GM18858 (cell line): Measurements from ENCODE around the gene PLCB3.

ENCODE experiments used
- ATAC-seq: cut with Tn5 transposase; IDR thresholded peaks from one replicate; pipeline ENCODE4 v1.9.1; 2021; ENCODE audit not compliant: unreplicated experiment

PLCB3 gene

GRCh38 chr11:64251016-64251752, at the start of gene PLCB3:
Gene PLCB3, plus strand, starts transcription at chr11:64251530. Its CDS starts 120 bp downstream, at chr11:64251650.
- no peak for ATAC-seq

GRCh38 chr11:64201543-64201942, 49.8 kb upstream of the PLCB3 start:
- ATAC-seq = no peak

GRCh38 chr11:64202992-64203391, 48.3 kb upstream of the PLCB3 start:
- no peak for ATAC-seq

GRCh38 chr11:64203421-64204079, 47.8 kb upstream of the PLCB3 start:
- no peak for ATAC-seq

- ATAC-seq = no peak
Measured at GRCh38 chr11:64204080-64204440, 47.3 kb upstream of the PLCB3 start.

- no peak for ATAC-seq
Measured at GRCh38 chr11:64204464-64204989, 46.8 kb upstream of the PLCB3 start.

GRCh38 chr11:64206457-64207255, 44.7 kb upstream of the PLCB3 start, which contains the start of gene FERMT3:
Gene FERMT3, plus strand, starts transcription at chr11:64206721. Its CDS starts 644 bp downstream, at chr11:64207365.
- no peak for ATAC-seq

- peak; percentile 38 for ATAC-seq
Measured at GRCh38 chr11:64207256-64208085, 43.9 kb upstream of the PLCB3 start.

- ATAC-seq = no peak
Measured at GRCh38 chr11:64208086-64208795, 43.1 kb upstream of the PLCB3 start.

GRCh38 chr11:64208796-64209562, 42.4 kb upstream of the PLCB3 start:
- no peak for ATAC-seq

GRCh38 chr11:64209563-64209843, 41.8 kb upstream of the PLCB3 start:
- no peak for ATAC-seq

GRCh38 chr11:64210301-64211020, 40.9 kb upstream of the PLCB3 start:
- ATAC-seq = no peak

GRCh38 chr11:64211181-64211872, 40.0 kb upstream of the PLCB3 start:
- ATAC-seq = no peak

GRCh38 chr11:64216879-64217278, 34.5 kb upstream of the PLCB3 start:
- ATAC-seq = no peak

- ATAC-seq = no peak
Measured at GRCh38 chr11:64218628-64219353, 32.5 kb upstream of the PLCB3 start.

GRCh38 chr11:64219354-64219684, 32.0 kb upstream of the PLCB3 start:
- no peak for ATAC-seq

- ATAC-seq = no peak
Measured at GRCh38 chr11:64219755-64220154, 31.6 kb upstream of the PLCB3 start.

GRCh38 chr11:64220271-64220670, 31.1 kb upstream of the PLCB3 start:
- no peak for ATAC-seq
